GM23338 (cell line): ENCODE data around the gene CADPS2. TPM values are rescaled to one million over a fixed set of nuclear protein-coding genes. Genes with fewer than 3 reads are reported as not detected.

Experiments
- ATAC-seq: fragments of 200-7000 bp; cut with Tn5 transposase; 3 replicates; pipeline ENCODE4 v1.9.1; 2020
- DNase-seq: peaks from one replicate; pipeline ENCODE4 v3.0.0-alpha.2; 2015; ENCODE audit warnings: low spot score
- H2AFZ ChIP-seq: fragments of 200-600 bp; sonication (generic); 2 replicates; pipeline ENCODE4 v1.8.0; 2016; ENCODE audit warnings: antibody characterized with exemption, mild to moderate bottlenecking, moderate library complexity
- H3F3A ChIP-seq: fragments of 200-600 bp; sonication (generic); replicated peaks from 2 replicates; pipeline ENCODE4 v1.8.0; 2017; ENCODE audit warnings: antibody characterized with exemption, mixed run types, low read depth
- H3K27ac ChIP-seq: fragments of 200-600 bp; sonication (generic); 2 replicates; pipeline ENCODE4 v1.6.1; 2016; ENCODE audit warnings: low read depth
- H3K27me3 ChIP-seq: fragments of 200-600 bp; sonication (generic); 2 replicates; pipeline ENCODE4 v1.8.0; 2016; ENCODE audit warnings: mild to moderate bottlenecking, mixed run types, moderate library complexity; ENCODE audit not compliant: insufficient read depth
- H3K36me3 ChIP-seq: fragments of 200-600 bp; sonication (generic); 2 replicates; pipeline ENCODE4 v1.8.0; 2016; ENCODE audit warnings: mild to moderate bottlenecking; ENCODE audit not compliant: insufficient read depth
- H3K4me1 ChIP-seq: fragments of 200-600 bp; sonication (generic); 2 replicates; pipeline ENCODE4 v1.8.0; 2016; ENCODE audit warnings: mild to moderate bottlenecking, moderate library complexity; ENCODE audit not compliant: insufficient read depth
- H3K4me2 ChIP-seq: fragments of 200-600 bp; sonication (generic); 2 replicates; pipeline ENCODE4 v1.7.1; 2017; ENCODE audit warnings: mixed run types
- H3K4me3 ChIP-seq: fragments of 200-600 bp; sonication (generic); 2 replicates; pipeline ENCODE4 v1.6.1; 2016; ENCODE audit warnings: mixed run types
- H3K79me2 ChIP-seq: fragments of 200-600 bp; sonication (generic); replicated peaks from 2 replicates; pipeline ENCODE4 v1.8.0; 2017; ENCODE audit warnings: mild to moderate bottlenecking; ENCODE audit not compliant: insufficient read depth
- H3K9me2 ChIP-seq: fragments of 200-600 bp; sonication (generic); 2 replicates; pipeline ENCODE4 v1.8.0; 2017; ENCODE audit not compliant: insufficient read depth
- H4K20me1 ChIP-seq: fragments of 200-600 bp; sonication (generic); replicated peaks from 2 replicates; pipeline ENCODE4 v1.8.0; 2017; ENCODE audit warnings: mild to moderate bottlenecking; ENCODE audit not compliant: insufficient read depth
- H3K27ac Mint-ChIP-seq: 2 replicates; pipeline ENCODE4 v1.8.0; 2020; ENCODE audit warnings: inconsistent platforms, mild to moderate bottlenecking, moderate library complexity, mixed read lengths
- H3K27me3 Mint-ChIP-seq: 3 replicates; pipeline ENCODE4 v1.8.0; 2022; ENCODE audit warnings: low read depth, mild to moderate bottlenecking, moderate library complexity, mixed read lengths, inconsistent platforms; ENCODE audit not compliant: insufficient read depth, poor library complexity
- H3K36me3 Mint-ChIP-seq: 3 replicates; pipeline ENCODE4 v1.8.0; 2021; ENCODE audit warnings: low read depth, mild to moderate bottlenecking, inconsistent platforms, moderate library complexity, mixed read lengths
- H3K4me1 Mint-ChIP-seq: 3 replicates; pipeline ENCODE4 v1.8.0; 2020; ENCODE audit warnings: mild to moderate bottlenecking, inconsistent platforms, mixed read lengths
- H3K4me3 Mint-ChIP-seq: 3 replicates; pipeline ENCODE4 v1.8.0; 2021; ENCODE audit warnings: moderate library complexity, mild to moderate bottlenecking, inconsistent platforms, mixed read lengths
- H3K9me3 Mint-ChIP-seq: 3 replicates; pipeline ENCODE4 v1.8.0; 2020; ENCODE audit warnings: moderate library complexity, mild to moderate bottlenecking, inconsistent platforms, mixed read lengths
- CREB1 ChIP-seq: fragments of 250-450 bp; sonication (Bioruptor Pico); IDR thresholded peaks from 2 replicates; pipeline ENCODE4 v1.5.0; 2020; ENCODE audit warnings: low read depth, mild to moderate bottlenecking, moderate library complexity
- EZH2 ChIP-seq: fragments of 200-600 bp; sonication (generic); IDR thresholded peaks from one replicate; pipeline ENCODE4 v1.8.0; 2017; ENCODE audit warnings: antibody characterized with exemption, mild to moderate bottlenecking, low read depth; ENCODE audit not compliant: unreplicated experiment
- EZH2phosphoT487 ChIP-seq: fragments of 200-600 bp; sonication (generic); IDR thresholded peaks from one replicate; pipeline ENCODE4 v1.8.1; 2018; ENCODE audit warnings: antibody characterized with exemption; ENCODE audit not compliant: unreplicated experiment
- JUNB ChIP-seq: IDR thresholded peaks from one replicate; pipeline ENCODE4 v1.6.1; 2016; ENCODE audit warnings: antibody characterized with exemption; ENCODE audit not compliant: unreplicated experiment
- NANOG ChIP-seq: IDR thresholded peaks from 2 replicates; pipeline ENCODE4 v1.6.1; 2016; ENCODE audit warnings: antibody characterized with exemption, borderline replicate concordance
- STAT1 ChIP-seq: IDR thresholded peaks from one replicate; pipeline ENCODE4 v1.6.1; 2016; ENCODE audit warnings: antibody characterized with exemption; ENCODE audit not compliant: unreplicated experiment
- ZNF114 ChIP-seq: fragments of 250-450 bp; sonication (Bioruptor Pico); IDR thresholded peaks from 2 replicates; pipeline ENCODE4 v1.5.0; 2020; ENCODE audit warnings: mild to moderate bottlenecking, moderate library complexity
- ZNF331 ChIP-seq: fragments of 250-450 bp; sonication (Bioruptor Pico); IDR thresholded peaks from 2 replicates; pipeline ENCODE4 v1.5.0; 2020; ENCODE audit warnings: low read depth, mild to moderate bottlenecking, moderate library complexity
- polyA plus RNA-seq: library from polyadenylated mRNA; unstranded; fragments of >200 nt; fragmentation: Nextera tagmentation; extraction: Ambion mirVana; gene quantifications from 2 replicates; pipeline ENCODE4 v1.2.1, GENCODE V29; 2016
- total RNA-seq: library from RNA; depleted of rRNA; stranded (reverse); fragments of >200 nt; shearing (Covaris generic); gene quantifications from 2 replicates; pipeline ENCODE4 v1.2.3, GENCODE V29; 2014
- TF ChIP-seq, protein P1 (sequence below): fragments of 250-450 bp; sonication (Bioruptor Pico); IDR thresholded peaks from 2 replicates; pipeline ENCODE4 v1.5.0; 2020; ENCODE audit warnings: mild to moderate bottlenecking, moderate library complexity
- TF ChIP-seq, protein P2 (sequence below): IDR thresholded peaks from 2 replicates; pipeline ENCODE4 v1.6.1; 2016; ENCODE audit warnings: antibody characterized with exemption
- TF ChIP-seq, protein P3 (sequence below), 2 experiments: fragments of 200-600 bp in 1 of 2; sonication (generic) in 1 of 2; conservative IDR thresholded peaks; 2 replicates each; pipeline versions ENCODE4 v1.5.1 to v1.6.1; 2016 to 2017; ENCODE audit warnings: antibody characterized with exemption in 2 of 2, low read depth in 2 of 2, mild to moderate bottlenecking in 2 of 2, moderate library complexity in 1 of 2

CADPS2 gene
- total and polyA plus RNA-seq, 2 experiments from 2014 or later = 16.3 to 36.9 TPM

DNA sequence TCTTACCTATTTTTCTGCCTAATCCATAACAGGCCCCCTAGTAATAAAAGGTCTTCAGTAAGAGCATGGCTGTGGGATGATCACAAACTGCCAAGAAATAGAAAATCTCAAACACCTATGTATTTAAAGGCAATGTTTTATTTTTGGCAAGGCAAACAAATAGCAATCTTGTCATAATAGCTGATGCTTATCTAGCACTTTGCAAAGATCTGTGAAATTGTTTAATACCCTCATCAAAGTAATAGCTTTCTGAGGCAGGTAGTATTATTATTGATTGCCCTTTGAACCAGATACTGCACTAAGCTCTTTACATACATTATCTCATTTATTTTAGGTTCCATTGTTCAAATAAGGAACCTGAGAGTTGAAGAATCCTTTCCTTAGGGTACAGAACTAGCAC is 1.6 kb upstream of the CADPS2 start (continued):
- no peak for TF ChIP-seq EZH2
- TF ChIP-seq ZNF331 (CRISPR knock-in tag) = no peak
- no peak for TF ChIP-seq CREB1 (CRISPR knock-in tag)
- TF ChIP-seq ZNF114 = no peak

DNA sequence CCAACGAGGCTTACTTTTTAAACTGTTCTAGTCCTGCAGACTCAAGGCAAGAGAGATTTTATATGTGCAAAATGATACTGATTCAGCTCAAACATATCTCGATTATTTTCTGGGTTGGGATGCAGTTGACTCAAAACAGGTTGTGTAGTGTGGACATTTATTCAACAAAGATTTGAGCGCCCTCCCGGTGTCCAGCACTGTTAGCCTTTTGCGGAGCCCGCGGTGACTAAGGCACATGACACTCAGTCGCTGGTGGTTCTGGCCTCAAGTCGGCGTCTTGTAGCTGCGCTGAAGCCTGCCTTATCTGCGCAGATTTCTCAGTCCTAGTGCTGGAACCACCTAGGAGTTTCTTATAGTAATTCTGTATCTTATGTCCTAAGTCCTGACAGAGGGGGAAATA is 938 bp upstream of the CADPS2 start:
- Histone ChIP-seq H4K20me1 (peaks cover 11% of the 10 kb centered on the region; the same call in 1 of the 2 replicates), H3K4me3 (peak overlapping the region; percentile 78), H2AFZ (peak overlapping the region; percentile 95), H3K9me2 (no peaks in the 10 kb centered on the region), H3K36me3 (no peaks in the 10 kb centered on the region), H3K4me1 (peaks cover 36% of the 10 kb centered on the region), H3K27ac (no peak overlapping the region), H3F3A (no peaks in the 10 kb centered on the region), H3K79me2 (peaks cover 30% of the 10 kb centered on the region), H3K4me2 (peak overlapping the region; percentile 96), H3K27me3 (peaks cover 40% of the 10 kb centered on the region)
- H3K36me3 Mint-ChIP-seq = no peaks in the 10 kb centered on the region
- H3K27me3 Mint-ChIP-seq = peaks cover 16% of the 10 kb centered on the region
- H3K4me3 Mint-ChIP-seq = peak overlapping the region; percentile 86
- H3K27ac Mint-ChIP-seq = no peak overlapping the region
- no peak for TF ChIP-seq NANOG
- peak; percentile 46 for TF ChIP-seq EZH2
- TF ChIP-seq CREB1 (CRISPR knock-in tag) = no peak
- TF ChIP-seq ZNF114 = no peak
- TF ChIP-seq, protein P1, sequence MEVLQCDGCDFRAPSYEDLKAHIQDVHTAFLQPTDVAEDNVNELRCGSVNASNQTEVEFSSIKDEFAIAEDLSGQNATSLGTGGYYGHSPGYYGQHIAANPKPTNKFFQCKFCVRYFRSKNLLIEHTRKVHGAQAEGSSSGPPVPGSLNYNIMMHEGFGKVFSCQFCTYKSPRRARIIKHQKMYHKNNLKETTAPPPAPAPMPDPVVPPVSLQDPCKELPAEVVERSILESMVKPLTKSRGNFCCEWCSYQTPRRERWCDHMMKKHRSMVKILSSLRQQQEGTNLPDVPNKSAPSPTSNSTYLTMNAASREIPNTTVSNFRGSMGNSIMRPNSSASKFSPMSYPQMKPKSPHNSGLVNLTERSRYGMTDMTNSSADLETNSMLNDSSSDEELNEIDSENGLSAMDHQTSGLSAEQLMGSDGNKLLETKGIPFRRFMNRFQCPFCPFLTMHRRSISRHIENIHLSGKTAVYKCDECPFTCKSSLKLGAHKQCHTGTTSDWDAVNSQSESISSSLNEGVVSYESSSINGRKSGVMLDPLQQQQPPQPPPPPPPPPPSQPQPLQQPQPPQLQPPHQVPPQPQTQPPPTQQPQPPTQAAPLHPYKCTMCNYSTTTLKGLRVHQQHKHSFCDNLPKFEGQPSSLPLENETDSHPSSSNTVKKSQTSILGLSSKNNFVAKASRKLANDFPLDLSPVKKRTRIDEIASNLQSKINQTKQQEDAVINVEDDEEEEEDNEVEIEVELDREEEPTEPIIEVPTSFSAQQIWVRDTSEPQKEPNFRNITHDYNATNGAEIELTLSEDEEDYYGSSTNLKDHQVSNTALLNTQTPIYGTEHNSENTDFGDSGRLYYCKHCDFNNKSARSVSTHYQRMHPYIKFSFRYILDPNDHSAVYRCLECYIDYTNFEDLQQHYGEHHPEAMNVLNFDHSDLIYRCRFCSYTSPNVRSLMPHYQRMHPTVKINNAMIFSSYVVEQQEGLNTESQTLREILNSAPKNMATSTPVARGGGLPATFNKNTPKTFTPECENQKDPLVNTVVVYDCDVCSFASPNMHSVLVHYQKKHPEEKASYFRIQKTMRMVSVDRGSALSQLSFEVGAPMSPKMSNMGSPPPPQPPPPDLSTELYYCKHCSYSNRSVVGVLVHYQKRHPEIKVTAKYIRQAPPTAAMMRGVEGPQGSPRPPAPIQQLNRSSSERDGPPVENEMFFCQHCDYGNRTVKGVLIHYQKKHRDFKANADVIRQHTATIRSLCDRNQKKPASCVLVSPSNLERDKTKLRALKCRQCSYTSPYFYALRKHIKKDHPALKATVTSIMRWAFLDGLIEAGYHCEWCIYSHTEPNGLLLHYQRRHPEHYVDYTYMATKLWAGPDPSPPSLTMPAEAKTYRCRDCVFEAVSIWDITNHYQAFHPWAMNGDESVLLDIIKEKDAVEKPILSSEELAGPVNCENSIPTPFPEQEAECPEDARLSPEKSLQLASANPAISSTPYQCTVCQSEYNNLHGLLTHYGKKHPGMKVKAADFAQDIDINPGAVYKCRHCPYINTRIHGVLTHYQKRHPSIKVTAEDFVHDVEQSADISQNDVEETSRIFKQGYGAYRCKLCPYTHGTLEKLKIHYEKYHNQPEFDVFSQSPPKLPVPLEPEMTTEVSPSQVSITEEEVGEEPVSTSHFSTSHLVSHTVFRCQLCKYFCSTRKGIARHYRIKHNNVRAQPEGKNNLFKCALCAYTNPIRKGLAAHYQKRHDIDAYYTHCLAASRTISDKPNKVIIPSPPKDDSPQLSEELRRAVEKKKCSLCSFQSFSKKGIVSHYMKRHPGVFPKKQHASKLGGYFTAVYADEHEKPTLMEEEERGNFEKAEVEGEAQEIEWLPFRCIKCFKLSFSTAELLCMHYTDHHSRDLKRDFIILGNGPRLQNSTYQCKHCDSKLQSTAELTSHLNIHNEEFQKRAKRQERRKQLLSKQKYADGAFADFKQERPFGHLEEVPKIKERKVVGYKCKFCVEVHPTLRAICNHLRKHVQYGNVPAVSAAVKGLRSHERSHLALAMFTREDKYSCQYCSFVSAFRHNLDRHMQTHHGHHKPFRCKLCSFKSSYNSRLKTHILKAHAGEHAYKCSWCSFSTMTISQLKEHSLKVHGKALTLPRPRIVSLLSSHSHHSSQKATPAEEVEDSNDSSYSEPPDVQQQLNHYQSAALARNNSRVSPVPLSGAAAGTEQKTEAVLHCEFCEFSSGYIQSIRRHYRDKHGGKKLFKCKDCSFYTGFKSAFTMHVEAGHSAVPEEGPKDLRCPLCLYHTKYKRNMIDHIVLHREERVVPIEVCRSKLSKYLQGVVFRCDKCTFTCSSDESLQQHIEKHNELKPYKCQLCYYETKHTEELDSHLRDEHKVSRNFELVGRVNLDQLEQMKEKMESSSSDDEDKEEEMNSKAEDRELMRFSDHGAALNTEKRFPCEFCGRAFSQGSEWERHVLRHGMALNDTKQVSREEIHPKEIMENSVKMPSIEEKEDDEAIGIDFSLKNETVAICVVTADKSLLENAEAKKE (CRISPR knock-in tag) = no peak
- TF ChIP-seq, protein P2, sequence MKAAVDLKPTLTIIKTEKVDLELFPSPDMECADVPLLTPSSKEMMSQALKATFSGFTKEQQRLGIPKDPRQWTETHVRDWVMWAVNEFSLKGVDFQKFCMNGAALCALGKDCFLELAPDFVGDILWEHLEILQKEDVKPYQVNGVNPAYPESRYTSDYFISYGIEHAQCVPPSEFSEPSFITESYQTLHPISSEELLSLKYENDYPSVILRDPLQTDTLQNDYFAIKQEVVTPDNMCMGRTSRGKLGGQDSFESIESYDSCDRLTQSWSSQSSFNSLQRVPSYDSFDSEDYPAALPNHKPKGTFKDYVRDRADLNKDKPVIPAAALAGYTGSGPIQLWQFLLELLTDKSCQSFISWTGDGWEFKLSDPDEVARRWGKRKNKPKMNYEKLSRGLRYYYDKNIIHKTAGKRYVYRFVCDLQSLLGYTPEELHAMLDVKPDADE = no peak
- TF ChIP-seq STAT1 = no peak
- TF ChIP-seq, protein P3, sequence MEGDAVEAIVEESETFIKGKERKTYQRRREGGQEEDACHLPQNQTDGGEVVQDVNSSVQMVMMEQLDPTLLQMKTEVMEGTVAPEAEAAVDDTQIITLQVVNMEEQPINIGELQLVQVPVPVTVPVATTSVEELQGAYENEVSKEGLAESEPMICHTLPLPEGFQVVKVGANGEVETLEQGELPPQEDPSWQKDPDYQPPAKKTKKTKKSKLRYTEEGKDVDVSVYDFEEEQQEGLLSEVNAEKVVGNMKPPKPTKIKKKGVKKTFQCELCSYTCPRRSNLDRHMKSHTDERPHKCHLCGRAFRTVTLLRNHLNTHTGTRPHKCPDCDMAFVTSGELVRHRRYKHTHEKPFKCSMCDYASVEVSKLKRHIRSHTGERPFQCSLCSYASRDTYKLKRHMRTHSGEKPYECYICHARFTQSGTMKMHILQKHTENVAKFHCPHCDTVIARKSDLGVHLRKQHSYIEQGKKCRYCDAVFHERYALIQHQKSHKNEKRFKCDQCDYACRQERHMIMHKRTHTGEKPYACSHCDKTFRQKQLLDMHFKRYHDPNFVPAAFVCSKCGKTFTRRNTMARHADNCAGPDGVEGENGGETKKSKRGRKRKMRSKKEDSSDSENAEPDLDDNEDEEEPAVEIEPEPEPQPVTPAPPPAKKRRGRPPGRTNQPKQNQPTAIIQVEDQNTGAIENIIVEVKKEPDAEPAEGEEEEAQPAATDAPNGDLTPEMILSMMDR (conservative IDR thresholded peaks at IDR 0.05; ENCODE audit: low read depth in 2 of 2) = peak; percentile 32 to 60; a peak in 3 of 4 replicates
- no peak for TF ChIP-seq EZH2phosphoT487
- TF ChIP-seq JUNB = no peak
- H3K9me3 Mint-ChIP-seq = no peaks in the 10 kb centered on the region
- peak; percentile 58 for ATAC-seq
- H3K4me1 Mint-ChIP-seq = peaks cover 29% of the 10 kb centered on the region
- DNase-seq = peak; percentile 75
